ENCODE data around the gene PLEKHN1.
"Not testable (repeated sequence)": the region's sequence is repeated elsewhere in the genome, so short reads cannot be mapped to it uniquely, and the experiment has no call there.

GRCh38 chr1:1012736-1013104 lies 46.4 kb downstream of the PLEKHN1 start:
- not testable (repeated sequence) for TF ChIP-seq CTCF, MAX (IDR thresholded peaks at IDR 0.05; ENCODE audit: low read depth, low read length)
